GM21390 (cell line): ENCODE results near the gene CCNL2.
"Not testable (repeated sequence)": the region's sequence is repeated elsewhere in the genome, so short reads cannot be mapped to it uniquely, and the experiment has no call there.

Source experiments
- ATAC-seq: cut with Tn5 transposase; IDR thresholded peaks from one replicate; pipeline ENCODE4 v1.9.1; 2021; ENCODE audit not compliant: unreplicated experiment

CCNL2 gene

DNA sequence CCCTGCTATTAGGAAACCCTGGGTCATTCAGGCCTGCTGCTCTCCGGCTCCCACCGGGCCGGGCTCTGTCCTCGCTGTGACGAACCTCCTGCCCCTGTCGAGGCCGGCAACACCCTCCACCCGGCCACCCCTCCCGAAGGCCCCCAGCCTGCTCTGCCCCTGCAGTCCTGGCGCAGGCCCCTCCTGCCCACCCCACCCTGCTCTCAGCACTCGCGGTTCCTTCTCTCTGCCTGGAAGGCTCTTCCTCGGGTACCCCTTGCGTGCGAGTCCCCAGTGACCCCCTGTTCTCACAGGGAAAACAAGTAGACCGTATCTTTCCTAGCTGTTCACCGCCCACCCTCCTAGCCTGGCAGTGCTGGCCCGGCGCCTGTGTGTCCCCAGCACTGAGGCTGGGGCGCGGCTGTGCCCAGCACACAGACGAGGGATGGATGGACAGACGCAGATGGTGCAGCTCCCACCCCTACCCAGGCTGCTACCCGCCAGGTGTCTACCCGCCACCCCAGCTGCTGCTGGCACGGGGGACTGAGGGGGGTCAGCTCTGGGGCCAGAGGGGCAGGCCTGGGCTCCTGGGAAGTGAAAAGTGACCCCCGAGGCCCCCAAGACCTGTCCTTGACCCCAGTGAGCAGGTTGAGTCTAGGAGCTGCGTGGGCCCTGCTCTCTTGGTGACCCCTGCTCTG, 33.3 kb upstream of the CCNL2 start:
- no peak for ATAC-seq

DNA sequence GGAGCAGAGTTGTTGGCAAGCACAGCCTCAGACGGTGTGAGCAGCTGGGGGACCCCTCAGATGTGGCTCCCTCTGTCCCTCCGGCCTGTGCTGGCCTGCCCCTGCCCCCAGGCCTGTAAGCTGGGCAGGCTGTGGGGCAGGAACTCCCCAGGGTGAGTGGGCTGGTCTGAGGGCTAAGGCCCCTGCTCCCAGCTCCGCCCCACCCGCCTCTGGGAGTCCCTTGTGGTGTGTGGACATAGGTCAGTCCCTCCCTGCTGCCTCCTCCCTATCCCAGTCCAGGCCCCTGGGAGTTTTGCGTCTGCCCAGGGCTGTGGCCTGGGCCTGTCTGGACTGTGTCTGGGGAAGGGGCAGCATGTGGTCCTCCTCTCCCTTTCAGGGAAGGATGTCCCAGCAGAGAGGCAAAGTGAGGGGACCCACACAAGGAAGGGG, 32.7 kb upstream of the CCNL2 start:
- ATAC-seq = no peak

DNA sequence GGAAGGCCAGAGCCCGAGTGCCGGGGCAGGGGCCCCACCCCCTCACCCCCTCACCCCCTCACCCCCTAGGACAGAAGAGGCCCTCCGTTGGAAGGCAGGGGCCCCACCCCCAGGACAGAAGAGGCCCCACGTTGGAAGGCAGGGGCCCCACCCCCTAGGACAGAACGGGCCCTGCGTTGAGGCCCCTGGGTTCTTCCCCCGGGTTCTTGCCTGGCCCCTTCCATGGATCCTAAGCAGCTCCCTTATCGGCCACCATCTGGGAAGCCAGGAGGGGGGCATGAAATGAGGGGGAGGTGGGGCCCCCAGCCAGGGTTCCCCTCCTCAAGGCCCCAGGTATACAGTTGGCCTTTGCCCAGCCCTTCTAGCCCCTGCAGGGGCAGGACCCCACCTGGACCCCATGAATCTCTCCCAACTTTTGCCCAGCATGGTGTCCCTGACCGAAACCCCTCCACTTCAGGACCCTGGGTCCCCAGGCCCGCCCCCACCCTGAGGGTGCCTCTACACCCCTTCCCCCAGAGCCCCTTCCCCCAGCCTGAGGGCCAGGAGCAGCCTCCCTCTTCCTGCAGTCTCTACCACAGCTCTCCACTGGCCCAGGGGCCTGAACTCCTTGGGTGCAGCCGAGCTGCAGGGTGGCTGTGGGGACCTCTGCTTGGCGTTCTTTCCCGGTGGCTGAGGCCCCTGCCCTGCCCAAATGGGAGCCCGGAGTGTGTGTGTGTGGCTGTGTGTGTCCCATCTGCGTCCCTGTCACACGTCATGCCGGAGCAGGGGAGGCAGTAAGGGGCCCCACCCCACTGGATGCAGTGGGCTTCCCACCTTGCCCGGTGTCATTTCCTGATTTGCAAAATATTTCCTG, 32.1 kb upstream of the CCNL2 start:
- ATAC-seq = no peak

DNA sequence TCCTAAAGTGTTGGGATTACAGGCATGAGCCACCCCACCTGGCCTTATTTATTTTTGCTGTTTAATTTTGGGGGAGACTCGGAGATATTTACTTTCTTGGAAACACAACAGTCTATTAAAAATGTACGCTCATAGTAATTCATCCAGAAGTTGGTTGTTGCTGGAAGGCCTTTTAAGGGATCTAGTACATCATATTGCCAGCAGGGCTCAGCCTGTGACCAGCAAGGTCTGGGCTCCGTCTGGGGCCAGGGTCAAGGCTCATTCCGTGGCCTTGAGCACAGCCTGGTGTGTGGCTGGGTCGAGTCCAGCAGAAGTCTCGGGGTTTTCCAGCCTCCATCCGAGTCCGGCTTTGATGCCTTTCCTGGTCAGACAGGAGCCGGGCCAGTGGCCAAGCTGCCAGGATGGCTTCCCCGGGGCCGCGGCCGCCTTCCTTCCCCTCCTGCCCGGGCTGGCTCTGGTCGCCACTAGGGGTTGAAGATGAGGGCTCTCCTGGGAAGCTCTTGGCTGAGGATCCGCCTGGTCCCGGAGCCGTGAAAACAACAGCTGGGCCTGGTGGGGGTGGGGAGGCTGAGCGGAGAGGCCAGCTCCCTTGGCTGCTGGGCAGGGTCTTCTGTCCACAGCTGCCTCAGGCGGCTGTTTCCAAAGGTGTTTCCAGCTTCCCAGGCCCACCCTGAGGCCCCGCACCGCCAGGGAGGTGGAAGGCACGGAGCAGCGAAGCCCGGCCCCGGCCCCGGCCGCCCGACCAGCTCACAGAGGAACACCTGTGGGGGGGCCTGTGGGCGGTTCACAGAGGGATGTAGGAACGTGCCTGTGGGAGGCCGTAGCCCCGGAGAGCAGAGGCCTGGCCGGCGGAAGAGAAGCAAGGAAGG, 31.2 kb upstream of the CCNL2 start:
- no peak for ATAC-seq

DNA sequence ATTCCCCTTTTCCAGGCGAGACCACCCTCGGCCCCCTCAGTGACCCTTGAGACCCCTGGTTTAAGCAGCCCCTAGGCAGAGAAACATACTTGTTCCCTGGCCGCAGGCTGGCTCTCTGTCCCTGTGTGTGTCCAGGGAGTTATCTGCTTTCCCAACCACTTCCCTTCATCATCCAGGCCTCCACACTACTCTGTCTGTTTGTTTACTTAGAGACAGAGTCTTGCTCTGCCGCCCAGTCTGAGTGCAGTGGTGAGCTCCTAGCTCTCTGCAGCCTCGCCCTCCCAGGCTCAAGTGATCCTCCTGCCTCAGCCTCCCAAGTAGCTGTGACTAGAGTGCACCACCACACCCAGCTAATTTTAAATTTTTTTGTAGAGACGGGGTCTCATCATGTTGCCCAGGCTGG, 30.5 kb upstream of the CCNL2 start:
- ATAC-seq = no peak

DNA sequence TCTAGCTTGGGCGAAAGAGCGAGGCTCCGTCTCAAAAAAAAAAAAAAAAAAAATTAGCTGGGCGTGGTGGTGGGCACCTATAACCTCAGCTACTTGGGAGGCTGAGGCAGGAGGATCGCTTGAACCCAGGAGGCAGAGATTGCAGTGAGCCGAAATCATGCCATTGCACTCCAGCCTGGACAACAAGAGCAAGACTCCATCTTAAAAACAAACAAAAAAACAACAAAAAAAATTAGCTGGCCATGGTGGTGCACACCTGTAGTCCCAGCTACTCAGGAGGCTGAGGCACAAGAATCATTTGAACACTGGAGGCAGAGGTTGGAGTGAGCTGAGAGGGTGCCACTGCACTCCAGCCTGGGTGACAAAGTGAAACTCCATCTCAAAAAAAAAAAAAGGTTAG, 29.8 kb upstream of the CCNL2 start:
- not testable (repeated sequence) for ATAC-seq

DNA sequence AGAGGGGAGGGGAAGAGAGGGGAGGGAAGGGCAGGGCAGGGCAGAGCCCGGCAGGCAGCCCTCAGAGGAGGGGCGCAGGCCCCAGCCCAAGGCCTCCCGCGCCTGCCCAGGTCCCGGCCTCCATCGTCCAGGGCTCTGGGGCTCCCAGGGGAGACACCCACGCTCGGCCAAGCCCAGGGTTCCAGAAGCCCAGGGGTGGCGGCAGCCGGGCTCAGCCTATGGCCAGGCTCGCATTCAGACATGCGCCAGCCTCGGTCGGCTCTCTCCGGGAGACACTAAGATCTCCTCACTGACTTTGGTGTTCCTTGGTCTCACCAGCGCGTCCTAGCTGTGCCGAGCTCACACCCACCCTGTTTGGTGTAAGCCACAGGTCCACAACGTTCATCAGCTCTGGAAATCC, 29.0 kb upstream of the CCNL2 start:
- ATAC-seq = no peak

DNA sequence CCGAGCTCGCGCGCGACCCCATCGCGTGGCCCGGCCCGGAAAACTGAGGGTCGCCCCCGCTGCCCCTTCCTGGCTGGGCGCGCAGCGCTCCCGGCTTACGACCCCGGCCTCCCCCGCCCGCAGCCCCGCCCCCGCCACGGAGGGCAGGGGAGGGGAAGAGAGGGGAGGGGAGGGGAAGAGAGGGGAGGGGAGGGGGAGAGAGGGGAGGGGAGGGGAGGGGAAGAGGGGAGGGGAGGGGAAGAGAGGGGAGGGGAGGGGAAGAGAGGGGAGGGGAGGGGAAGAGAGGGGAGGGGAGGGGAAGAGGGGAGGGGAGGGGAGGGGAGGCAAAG, 28.6 kb upstream of the CCNL2 start:
- ATAC-seq = no peak

DNA sequence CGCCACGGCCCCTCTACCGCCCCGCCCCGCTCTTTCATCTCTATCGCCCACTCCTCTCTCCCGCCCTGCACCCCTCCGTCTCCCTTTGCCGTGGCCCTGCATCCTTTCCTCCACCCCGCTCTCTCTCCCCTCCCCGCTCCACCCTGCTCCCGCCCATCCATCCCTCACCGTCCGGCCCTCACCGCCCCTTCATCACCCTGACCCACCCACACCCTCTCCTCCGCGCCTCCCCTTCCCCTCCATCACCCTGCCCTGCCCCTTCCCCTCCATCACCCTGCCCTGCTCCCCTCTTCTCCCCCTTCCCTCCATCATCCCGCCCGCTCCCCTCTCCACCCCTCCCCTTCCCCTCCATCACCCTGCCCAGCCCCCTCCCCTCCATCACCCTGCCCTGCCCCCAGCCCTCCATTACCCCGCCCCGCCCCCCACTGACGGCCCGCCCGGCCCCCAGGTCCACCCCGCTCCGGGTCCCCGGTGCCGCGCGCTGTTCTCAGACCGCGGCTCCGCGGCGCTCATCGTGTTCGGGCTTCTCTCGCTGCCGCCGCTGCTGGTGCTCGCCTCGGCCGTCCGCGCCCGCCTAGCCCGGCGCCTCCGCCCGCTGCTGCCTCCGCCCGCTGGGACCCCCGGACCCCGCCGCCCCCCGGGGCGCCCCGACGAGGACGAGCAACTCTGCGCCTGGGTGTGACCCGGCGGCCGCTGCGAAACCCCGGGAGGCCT, 28.1 kb upstream of the CCNL2 start:
- no peak for ATAC-seq

DNA sequence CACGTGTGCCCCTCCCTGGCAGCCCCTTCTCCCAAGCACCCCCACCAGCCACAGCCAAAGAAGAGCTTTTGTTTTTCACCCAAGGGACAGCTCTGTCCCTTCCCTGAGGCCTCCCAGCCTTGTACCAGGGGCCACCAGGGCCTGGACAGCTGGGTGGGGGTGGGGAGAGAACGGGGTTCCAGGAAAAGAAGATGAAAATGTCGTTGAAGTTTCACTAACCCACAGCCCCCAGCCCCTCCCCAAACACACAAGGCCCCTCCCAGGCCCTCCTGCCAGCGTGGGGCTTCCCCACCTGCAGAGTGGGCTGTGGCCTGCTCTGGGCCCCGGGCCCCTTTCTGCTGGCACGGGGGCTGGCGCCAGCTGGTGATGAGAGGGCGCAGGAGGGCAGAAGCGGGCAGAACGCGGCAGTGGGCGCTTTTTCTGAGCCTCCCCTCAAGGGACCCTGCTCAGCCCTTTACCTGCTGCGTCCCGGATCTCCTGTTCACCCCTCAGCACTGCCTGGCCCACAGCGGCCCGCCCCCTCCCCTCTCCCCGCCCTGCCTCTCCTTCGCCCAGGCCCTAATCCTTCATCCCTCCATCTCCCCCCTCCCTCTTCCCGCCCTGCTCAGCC, 27.5 kb upstream of the CCNL2 start:
- ATAC-seq = no peak

DNA sequence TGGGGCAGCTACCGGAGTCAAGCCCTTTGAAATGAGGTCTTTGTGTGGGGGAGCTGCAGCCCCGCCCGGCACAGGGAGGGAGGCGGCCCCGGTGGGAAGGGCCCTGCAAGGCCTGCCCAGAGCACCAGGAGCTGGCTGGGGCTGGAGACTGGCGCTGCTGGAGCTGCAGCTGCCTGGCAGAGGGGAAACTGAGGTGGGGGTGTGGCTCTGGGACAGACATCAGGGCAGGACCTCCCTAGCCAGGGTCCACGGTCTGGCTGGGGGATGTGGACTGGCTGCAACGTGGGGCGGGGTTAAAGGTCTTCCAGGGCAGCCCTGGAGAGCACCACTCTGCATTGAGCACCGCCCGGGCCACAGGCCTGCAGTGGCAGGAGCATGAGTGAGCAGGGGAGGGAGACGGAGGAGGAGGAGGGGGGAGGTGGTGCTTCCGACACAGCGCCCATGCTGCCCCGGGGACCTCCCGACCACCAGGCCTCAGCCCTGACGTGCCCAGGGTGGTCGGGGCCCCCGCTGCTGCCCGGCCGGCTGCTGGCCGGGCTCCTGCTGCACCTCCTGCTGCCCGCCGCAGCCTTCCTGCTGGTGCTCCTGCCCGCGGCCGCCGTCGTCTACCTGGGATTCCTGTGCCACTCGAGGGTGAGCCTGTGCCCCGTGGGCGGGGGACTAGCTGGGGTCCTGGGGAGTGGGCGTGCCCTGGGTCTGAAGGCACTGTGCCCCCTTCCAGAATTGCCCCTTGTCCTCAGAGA, 26.8 kb upstream of the CCNL2 start:
- no peak for ATAC-seq

DNA sequence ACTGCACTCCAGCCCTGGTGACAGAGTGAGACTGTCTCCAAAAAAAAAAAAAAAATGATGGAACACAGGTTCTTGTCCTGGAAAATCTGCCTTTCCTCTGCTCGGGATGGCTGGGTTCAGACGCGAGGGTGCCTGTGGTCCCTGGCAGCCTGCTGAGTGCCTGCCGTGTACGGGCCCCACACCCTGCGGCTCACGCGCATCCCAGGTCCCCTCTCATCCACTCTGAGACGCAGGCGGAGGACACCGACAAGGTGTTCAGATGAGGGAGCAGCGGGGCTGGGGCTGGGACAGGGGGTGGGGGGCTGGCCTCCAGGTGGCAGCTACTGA, 26.3 kb upstream of the CCNL2 start:
- no peak for ATAC-seq

DNA sequence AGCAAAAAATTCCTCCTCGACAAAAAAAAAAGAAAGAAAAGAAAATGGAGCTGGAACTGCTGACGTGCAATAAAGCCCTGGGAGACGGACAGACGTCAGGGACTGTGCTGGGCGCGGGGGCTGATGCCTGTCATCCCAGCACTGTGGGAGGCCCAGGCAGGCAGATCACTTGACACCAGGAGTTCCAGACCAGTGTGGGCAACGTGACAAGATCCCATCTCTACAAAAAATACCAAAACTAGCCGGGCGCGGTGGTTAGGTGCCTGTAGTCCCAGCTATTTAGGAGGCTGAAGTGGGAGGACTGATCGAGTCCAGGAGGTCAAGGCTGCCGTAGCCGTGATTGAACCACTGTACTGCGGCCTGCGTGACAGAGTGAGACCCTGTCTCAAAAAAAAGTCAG, 25.6 kb upstream of the CCNL2 start:
- ATAC-seq = no peak

DNA sequence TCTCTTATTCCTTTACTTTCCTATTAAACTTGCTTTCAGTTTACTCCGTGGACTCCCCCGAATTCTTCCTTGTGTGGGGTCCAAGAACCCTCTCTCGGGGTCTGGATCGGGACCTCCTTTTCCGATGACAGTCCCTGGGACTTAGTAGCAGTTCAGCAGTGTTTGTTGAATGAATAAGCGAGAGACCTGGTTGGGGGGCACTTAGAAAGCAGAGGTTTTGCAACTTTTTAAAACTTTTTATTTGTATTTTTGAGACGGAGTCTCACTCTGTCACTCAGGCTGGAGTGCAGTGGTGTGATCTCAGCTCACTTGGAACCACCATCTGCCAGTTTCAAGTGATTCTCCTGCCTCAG, 24.1 kb upstream of the CCNL2 start:
- ATAC-seq = no peak

DNA sequence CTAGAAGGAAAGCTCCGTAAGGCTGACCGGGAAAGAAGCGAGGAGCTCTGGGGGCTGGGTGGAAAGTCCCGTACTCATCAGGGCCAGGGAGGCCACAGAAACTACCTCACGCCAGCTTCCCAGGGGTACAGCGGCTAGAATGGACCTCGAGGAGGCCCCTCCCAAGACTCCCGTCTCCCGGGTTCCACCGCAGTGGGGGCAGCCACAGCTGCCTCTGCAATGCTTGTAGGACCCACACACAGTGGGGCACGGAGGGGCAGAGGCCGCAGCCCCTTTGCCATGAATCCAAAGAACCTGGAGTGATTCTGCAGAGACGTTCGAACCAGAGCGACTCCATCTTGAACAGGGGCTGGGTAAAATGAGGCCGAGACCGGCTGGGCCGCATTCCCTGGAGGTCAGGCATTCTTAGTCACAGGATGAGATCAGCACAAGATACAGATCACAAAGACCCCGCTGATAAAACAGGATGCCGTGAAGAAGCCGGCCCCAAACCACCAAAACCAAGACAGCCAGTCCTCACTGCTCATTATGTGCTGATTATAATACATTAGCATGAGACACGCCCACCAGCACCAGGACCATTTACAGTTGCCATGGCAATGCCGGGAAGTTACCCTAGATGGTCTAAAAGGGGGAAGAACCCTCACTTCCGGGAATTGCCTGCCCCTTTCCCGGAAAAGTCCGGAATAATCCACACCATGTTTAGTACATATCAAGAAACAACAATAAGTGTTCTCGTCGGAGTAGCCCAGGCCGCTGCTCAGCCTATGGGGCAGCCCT, 23.5 kb upstream of the CCNL2 start:
- ATAC-seq = no peak

DNA sequence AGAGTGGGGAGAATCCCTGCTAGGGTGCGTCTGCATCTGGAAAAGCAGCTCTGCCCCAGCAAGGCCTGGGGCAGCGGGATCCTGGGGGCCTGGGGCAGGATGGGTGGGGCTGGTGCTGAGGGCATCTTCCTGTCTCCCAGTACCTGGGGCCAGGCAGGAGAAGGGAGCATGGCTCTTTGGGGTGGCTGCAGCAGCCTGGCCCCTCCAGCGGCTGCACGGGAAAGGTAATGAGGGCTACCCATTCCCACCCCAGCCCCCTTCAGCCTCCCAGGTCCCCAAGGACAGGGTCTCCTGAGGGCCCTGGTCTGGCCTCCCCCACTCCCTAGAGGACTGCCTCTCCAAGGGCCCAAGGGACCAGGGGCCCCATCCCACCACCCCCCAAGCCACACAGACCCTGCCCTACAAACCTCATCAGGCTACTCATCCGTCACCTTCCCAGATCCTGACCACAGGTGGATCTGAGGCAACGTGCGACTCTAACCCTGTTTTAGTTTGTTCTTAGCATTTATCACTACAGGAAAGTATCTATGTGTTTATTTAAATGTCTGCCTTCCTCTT, 22.9 kb upstream of the CCNL2 start:
- no peak for ATAC-seq

DNA sequence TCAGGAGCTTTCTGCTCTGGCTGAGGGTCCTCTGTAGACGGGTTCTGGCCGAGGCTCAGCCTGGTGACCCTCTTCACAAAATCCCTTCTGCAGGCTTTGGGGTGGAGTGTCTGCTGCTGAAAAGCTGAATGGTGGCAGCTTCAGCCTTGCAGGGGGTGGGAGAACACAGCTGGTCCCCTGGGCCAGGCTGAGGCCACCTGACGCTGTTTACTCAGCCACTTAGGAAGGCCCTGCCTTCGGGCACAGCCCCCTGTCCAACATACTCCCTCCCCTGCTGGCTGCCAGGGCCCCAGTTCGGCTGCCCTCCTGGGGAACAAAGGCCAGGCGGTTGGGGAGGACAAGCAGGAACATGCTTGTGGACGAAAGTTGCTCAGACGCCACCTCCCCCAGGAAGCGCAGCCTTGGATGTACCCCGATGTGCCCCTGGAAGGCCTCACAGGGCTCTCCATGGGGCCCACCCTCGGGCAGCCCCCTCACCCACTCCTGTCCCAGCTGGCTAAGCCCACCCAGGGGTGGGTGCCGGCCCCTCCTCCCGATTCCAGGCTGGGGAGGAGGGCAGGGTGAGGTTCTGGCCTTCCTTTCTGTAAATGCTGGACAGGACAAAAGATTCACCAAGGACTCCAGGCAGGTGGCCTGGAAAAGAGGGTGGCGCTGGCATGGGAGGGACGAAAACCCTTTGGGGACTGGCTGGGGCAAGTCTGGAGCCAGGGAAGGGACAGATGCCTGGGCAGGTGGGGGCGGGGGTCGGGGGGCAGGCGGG, 22.2 kb upstream of the CCNL2 start, which contains the start of gene ANKRD65:
ANKRD65 (minus strand) TSS at position 130 of the 760 bp plus-strand sequence. CDS start 271 bp downstream, outside the sequence.
- ATAC-seq = no peak

DNA sequence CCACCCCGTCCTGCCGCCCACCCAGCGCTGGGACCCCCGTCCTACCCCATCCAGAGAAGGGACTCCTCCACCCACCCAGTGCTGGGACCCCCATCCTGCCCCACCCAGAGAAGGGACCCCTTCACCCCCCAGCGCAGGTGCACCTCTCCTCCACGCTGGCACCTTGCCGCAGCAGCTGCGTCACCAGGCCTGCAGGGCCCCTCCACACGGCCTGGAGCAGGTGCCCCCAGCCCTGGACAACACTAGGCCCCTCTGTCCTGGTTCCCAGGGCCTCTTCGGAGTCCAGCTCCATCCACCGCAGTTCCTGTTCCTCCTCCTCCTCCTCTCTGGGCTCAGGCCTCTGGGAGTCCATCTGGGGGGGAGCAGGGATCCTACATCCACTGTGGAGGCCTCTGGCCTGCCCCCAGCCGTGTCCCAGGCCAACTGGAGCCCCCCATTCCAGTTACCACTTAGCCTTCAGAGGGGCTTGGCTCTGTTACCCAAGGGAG, 21.6 kb upstream of the CCNL2 start:
- no peak for ATAC-seq
